Measurements from ENCODE around the gene HBG1.
"Not testable (repeated sequence)": the region's sequence is repeated elsewhere in the genome, so short reads cannot be mapped to it uniquely, and the experiment has no call there.

The HBG1 gene

GRCh38 chr11:5252919-5253265 lies 3.2 kb upstream of the HBG1 start:
- no peak for DNase-seq (ENCODE audit: extremely low read depth, low read depth)
- no peak overlapping the region for H3K4me3 ChIP-seq (replicated peaks; ENCODE audit: low read depth, low read length)
- TF ChIP-seq, protein P1, sequence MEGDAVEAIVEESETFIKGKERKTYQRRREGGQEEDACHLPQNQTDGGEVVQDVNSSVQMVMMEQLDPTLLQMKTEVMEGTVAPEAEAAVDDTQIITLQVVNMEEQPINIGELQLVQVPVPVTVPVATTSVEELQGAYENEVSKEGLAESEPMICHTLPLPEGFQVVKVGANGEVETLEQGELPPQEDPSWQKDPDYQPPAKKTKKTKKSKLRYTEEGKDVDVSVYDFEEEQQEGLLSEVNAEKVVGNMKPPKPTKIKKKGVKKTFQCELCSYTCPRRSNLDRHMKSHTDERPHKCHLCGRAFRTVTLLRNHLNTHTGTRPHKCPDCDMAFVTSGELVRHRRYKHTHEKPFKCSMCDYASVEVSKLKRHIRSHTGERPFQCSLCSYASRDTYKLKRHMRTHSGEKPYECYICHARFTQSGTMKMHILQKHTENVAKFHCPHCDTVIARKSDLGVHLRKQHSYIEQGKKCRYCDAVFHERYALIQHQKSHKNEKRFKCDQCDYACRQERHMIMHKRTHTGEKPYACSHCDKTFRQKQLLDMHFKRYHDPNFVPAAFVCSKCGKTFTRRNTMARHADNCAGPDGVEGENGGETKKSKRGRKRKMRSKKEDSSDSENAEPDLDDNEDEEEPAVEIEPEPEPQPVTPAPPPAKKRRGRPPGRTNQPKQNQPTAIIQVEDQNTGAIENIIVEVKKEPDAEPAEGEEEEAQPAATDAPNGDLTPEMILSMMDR (IDR thresholded peaks at IDR 0.05; ENCODE audit: low read depth, low read length, missing control alignments): no peak

- H3K4me3 ChIP-seq (replicated peaks; ENCODE audit: low read depth, low read length): no peak overlapping the region
- no peak for DNase-seq (ENCODE audit: extremely low read depth, low read depth)
- TF ChIP-seq, protein P1 (IDR thresholded peaks at IDR 0.05; ENCODE audit: low read depth, low read length, missing control alignments): no peak
Observed at GRCh38 chr11:5252192-5252918, 2.7 kb upstream of the HBG1 start.

DNA sequence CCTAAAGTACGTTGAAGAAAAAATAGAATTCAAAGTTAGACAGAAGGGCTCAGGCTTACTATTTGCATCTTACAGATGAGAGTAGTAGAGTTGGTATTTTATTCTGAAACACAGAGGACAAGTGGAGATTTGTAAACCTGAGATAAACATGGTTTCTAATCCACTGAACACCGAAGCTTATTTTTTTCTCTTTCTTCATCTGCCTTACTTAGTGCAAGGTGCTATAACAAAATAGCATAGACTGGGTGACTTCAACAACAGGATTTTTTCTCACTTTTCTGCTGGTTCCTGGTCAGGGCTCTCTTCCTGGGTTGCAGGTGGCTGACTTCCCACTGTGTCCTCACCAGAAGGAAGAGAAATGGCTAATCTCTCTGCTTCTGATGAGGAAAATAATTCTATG lies 2.1 kb upstream of the HBG1 start:
- H3K4me3 ChIP-seq (replicated peaks; ENCODE audit: low read depth, low read length): no peak overlapping the region
- TF ChIP-seq, protein P1 (IDR thresholded peaks at IDR 0.05; ENCODE audit: low read depth, low read length, missing control alignments): no peak
- DNase-seq (ENCODE audit: extremely low read depth, low read depth): no peak

DNA sequence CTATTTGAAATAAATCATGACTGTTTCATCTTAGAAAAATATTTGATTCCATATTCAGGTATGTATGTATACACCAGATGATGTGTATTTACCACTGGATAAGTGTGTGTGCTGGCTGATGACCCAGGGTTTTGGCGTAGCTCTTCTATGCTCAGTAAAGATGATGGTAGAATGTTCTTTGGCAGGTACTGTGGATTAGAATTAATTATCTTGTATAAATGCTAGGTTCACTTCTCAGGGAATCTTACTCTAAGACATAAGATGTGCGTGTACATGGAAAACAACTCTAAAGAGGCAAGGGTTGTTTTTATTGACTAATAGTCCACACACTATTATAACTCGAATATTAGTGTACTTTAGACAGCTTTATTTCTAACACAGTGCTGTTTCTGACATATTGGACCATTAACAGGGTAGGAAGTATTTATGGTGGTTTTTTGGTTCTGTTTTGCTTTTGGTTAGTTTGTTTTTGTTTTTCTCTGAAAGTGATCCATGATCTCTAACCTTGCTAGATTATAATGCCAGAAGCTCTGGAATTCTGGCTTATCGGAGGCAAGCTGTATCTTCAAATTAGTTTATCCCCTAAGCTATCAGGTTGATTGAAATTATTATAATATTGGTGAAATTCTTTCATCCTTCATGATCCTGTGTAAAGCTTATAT lies 1.0 kb upstream of the HBG1 start:
- no peak for DNase-seq (ENCODE audit: extremely low read depth, low read depth)
- H3K4me3 ChIP-seq (replicated peaks; ENCODE audit: low read depth, low read length): no peak overlapping the region
- TF ChIP-seq, protein P1 (IDR thresholded peaks at IDR 0.05; ENCODE audit: low read depth, low read length, missing control alignments): no peak

GRCh38 chr11:5248498-5248897 lies 1.2 kb downstream of the HBG1 start:
- not testable (repeated sequence) for H3K4me3 ChIP-seq (replicated peaks; ENCODE audit: low read depth, low read length); DNase-seq (ENCODE audit: extremely low read depth, low read depth)

DNA sequence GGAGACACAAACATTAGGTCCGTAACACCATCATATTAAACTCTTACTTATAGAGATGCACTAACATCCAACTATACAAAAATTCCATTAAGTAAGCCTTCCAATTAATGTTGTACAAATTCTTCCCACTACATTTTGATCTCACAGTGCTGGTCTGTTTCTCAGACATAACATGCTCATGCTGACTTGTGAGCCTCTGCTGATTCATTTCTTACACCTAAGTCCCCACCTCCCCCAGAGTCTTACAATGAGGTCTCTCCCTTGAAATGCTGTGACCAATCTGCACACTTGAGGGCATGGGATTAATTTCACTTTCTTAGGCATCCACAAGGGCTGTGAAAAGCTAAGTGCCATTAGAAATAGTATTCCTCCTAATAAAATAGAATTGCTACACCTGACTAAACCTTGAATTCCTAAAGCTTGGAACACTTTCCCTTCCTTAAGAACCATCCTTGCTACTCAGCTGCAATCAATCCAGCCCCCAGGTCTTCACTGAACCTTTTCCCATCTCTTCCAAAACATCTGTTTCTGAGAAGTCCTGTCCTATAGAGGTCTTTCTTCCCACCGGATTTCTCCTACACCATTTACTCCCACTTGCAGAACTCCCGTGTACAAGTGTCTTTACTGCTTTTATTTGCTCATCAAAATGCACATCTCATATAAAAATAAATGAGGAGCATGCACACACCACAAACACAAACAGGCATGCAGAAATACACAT lies 2.0 kb downstream of the HBG1 start:
- TF ChIP-seq, protein P1 (IDR thresholded peaks at IDR 0.05; ENCODE audit: low read depth, low read length, missing control alignments): no peak
- H3K4me3 ChIP-seq (replicated peaks; ENCODE audit: low read depth, low read length): no peak overlapping the region
- DNase-seq (ENCODE audit: extremely low read depth, low read depth): no peak

GRCh38 chr11:5246772-5247471 lies 2.7 kb downstream of the HBG1 start:
- TF ChIP-seq, protein P1 (IDR thresholded peaks at IDR 0.05; ENCODE audit: low read depth, low read length, missing control alignments): no peak

More at GRCh38 chr11:5246772-5247471, 2.7 kb downstream of the HBG1 start:
- H3K4me3 ChIP-seq (replicated peaks; ENCODE audit: low read depth, low read length): no peak overlapping the region
- no peak for DNase-seq (ENCODE audit: extremely low read depth, low read depth)

All from HFF-Myc (cell line).